GM12892 (cell line): ENCODE results near the gene CDC42SE2.

ENCODE experiments used
- POLR2A ChIP-seq: IDR thresholded peaks from 2 replicates; pipeline ENCODE4 v1.6.1; 2011; ENCODE audit warnings: low read depth, low read length, control low read depth
- POLR2AphosphoS5 ChIP-seq: IDR thresholded peaks from 2 replicates; pipeline ENCODE4 v1.6.1; 2011; ENCODE audit warnings: low read depth, low read length, control low read depth
- TAF1 ChIP-seq: IDR thresholded peaks from 2 replicates; pipeline ENCODE4 v1.6.1; 2011; ENCODE audit warnings: low read depth, mild to moderate bottlenecking, control low read depth, low read length, borderline replicate concordance

DNA sequence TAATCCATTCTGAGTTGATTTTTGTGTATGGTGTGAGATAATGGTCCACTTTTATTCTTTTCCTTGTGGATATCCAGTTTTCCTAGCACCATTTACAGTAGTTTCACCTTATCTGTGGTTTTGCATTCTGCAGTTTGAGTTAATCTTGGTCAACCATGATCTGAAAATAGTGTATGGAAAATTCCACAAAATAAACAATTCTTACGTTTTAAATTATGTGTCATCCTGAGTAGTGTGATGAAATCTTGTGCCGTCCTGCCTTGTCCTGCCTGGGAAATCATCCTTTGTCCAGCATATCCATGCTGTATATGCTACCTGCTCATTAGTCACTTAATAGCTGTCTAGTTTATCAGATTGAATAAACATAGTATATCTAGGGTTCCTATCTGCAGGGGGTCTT, 42.1 kb downstream of the CDC42SE2 start:
- TF ChIP-seq POLR2A, result no peak
- no peak for TF ChIP-seq POLR2AphosphoS5
- TF ChIP-seq TAF1, result no peak
